HG03439 (cell line): ENCODE measurements around the gene ENKUR.

ENCODE experiments used
- ATAC-seq: cut with Tn5 transposase; IDR thresholded peaks from one replicate; pipeline ENCODE4 v1.9.1; 2021; ENCODE audit warnings: mild to moderate bottlenecking, moderate library complexity; ENCODE audit not compliant: unreplicated experiment

Gene ENKUR

DNA sequence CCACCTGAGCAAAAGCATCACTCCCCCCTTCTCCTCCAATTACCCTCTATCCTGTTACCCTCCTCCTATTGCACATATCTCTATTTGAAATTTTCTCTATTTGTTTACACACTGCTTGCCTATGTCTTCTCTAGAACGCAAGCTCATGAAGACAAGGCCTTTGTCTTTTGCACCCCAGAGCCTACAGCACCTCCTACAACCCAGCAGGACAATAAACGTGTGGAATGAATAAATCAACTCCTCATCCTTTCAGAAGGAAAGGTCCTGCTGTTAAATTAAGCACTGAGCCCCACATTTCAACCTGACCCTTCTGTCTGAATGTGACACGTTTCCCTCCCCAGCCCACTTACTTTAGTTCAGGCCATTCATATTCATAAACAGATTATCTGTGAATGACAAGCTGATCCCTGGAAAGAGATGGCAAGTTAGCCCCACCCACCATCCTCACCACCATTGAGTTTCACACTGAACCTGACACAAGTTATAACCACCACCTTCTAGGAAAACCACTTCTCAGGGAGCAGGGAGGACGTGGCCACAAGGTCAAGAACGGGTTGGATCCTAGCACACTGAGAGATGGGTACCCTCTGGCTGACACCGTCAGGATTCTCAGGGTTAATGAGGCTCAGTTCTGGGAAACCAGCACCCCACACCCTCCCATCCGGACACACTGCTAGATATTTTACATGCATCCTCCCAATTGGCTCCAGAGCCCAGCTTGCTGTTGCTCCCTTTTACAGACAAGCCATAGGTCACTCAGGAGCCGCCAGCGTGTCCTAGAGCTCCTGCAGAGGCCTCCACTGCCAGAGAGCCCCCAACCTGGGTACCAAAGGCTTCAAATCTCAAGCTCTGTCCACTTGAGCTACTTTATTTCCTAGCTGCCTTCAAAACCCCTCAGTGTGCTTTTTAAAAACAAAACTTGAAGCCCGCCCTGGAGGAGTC lies 64.5 kb downstream of the ENKUR start:
- ATAC-seq: no peak

DNA sequence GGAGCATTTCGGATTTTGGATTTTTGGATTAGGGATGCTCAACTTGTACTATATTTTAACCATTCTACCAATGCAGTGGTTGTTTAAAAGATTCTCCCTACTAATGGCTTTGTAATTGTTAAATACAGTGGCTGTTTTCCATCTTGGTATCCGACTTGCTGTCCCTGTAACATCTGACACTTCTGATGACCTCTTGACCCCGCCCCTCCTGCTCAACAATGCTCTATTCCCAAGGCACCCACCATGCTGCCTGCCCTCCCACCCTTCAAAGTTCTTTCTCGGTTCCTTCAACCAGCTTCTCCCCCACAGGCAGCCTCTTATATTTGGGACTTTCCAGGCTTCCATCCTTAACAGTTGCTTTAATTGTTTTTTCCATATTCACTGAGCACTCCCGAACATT lies 65.5 kb downstream of the ENKUR start:
- no peak for ATAC-seq

DNA sequence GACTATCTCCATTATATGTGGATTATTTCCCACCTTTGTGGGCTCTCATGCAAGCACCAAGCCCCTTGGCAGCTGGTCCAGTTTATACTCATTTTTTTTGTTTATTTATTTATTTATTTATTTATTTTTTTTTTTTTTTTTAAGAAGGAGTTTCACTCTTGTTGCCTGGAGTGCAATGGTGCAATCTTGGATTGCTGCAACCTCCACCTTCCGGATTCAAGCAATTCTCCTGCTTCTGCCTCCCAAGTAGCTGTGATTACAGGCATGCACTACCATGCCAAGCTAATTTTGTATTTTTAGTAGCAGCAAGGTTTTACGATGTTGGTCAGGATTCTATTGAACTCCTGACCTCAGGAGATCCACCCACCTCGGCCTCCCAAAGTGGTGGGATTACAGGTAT lies 66.3 kb downstream of the ENKUR start:
- no peak for ATAC-seq

DNA sequence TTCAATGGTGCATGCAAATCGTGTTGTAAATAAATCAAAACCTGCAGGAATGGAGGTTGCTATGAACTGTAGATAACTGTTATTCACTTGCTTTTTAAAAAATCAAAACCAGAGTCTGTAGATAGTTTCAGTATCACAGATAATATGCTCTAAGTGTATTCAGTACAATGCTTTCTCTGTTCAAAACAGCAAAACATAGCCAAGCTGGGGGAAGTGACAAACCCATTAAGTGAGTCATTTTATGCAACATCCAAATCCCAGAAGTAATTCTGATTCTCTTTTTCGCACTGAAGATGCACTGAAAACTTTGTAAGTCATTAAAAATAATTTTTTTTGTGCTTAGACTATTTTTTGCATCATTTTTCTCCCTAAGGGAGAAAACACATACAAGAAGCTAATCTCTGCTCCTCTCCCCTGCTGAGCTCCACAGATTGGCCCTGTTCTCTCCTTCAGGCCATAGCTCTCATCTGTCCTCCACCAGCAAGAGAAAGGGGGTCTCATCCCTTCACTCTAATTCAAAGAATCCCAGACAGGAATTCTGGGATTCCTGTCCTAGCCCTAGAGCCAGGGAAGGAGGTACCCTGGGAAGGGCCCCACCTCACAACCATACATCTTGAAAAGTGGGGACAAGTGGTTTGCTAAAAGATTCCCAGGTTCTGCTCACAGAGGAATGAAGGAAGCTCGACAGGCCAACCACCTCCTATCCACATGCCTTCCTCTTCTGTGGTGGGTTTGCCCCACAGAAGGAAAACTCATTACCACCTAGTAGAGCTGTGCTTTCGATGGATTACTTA lies 68.5 kb downstream of the ENKUR start:
- ATAC-seq: peak; percentile 54

DNA sequence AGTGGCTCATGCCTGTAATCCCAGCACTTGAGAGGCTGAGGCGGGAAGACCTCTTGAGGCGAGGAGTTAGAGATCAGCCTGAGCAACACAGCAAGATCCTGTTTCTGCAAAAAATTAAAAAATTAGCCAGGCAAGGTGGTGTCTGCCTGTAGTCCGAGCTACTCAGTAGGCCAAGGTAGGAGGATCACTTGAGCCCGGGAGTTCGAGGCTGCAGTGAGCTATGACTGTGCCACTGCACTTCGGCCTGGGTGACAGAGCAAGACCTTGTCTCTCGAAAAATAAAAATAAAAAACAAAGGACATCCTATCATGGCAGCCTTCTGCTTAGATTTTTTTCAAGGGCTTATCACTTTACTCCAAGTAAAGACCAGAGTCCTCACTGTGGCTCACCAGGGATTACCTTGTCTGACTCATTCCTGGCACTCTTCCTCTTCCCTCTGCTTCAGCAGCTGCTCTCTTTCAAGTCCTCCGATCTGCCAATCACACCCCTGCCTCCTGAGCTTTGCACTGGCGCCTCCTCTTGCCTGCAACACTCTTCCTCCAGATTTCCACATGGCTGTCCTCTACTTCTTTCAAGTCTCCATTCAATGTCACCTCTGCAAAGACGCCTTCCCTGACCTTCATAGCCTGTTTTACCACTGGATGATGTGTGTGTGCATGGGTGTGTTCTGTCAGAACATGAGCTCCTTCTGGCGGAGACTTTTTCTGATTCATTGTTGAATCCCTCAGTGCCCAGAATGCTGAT lies 71.3 kb downstream of the ENKUR start:
- no peak for ATAC-seq

DNA sequence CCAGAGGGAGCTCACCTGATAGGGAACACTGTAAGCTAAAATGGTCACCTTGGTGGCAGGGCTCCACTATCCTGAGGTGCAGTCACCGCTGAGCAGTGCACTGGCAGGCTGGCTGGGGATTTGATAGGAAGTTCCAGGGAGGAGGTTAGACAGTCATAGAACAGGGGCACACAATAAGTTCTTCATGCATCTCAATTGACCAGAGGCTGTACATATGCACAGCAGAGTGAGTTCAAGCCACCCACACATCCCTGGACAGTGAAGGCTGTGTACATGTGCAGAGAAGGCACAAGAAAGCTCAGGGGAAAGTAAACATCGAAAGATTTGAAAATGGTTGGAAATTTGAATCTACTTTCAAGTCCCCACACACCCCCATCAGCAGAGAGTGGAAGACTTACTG lies 77.4 kb downstream of the ENKUR start:
- no peak for ATAC-seq

DNA sequence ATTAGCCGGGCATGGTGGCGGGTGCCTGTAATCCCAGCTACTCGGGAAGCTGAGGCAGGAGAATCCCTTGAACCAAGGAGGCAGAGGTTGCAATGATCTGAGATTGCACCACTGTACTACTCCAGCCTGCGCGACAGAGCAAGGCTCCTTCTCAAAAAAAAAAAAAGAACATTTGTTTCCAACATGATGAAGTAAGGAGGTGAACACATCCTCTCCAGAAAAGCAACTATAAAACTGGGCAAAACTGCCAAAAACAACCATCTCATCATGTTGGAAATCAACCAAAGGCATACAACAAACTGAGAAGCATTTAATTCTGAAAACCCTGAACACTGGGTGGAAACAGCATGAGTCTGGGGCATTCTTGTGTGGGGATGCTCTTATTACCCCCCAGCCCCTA lies 77.9 kb downstream of the ENKUR start:
- no peak for ATAC-seq

DNA sequence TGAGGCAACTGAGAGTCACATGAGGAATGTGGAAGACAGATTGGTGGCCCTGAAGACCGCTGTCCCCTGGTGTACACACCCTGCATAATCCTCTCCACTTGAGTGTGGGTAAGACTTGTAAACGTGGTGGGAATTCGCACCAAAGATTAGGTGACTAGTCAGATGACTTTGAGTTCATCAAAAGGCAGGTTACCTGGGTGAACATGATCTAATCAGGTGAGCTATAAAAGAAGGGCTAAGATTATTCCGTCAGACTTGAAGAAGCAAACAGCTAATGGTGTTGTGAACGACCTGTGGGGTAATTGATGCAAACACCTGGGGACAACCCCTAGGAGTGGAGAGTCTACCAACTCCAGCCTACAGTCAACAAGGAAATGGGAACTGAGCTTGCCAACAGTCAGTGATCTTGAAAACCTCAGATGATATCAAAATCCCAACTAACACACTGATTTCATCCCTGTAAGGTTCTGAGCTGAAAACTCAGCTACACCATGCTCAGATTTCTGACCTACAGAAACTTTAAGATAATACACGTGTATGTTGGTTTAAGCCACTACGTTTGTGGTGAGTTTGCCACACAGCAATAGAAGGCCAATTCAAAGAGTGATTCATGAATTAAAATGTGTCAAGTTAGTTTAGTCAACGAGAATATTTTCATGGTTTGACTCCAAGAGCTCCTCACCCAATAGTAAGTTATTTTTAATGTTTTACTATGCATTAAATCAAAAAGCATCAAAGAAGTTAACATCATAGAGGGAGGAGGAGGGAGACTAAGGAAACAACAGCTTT lies 80.3 kb downstream of the ENKUR start:
- ATAC-seq: no peak
